H1 (cell line): ENCODE measurements around the gene WASF3. TPM values are rescaled to one million over a fixed set of nuclear protein-coding genes. Genes with fewer than 3 reads are reported as not detected.

Experiments used
- CTCF ChIA-PET: fragments of 300-600 bp; sonication (Branson Sonifier 250); formaldehyde crosslinking; loops from one replicate; lab custom pipeline; 2021; ENCODE audit not compliant: partially characterized antibody; lab: Charles Lee
- POLR2A ChIA-PET: fragments of 300-600 bp; sonication (Branson Sonifier 250); formaldehyde crosslinking; loops from one replicate; lab custom pipeline; 2021; ENCODE audit warnings: inconsistent platforms; ENCODE audit not compliant: partially characterized antibody; lab: Charles Lee
- DNase-seq, 2 experiments: peaks; one replicate each; pipeline versions ENCODE4 v3.0.0 to v3.0.0-alpha.2; 2010 to 2022; ENCODE audit warnings: low spot score in 2 of 2, low read depth in 1 of 2, mixed read lengths in 1 of 2
- FAIRE-seq: peaks from 2 replicates; lab custom pipeline; 2011; peaks lifted over from hg19 to GRCh38; lab: Jason Lieb, UNC
- H2AFZ ChIP-seq: 2 replicates; pipeline ENCODE4 v1.8.1; 2012; ENCODE audit warnings: low read length, inconsistent platforms
- H2AK5ac ChIP-seq: 2 replicates; pipeline ENCODE4 v1.6.1; 2013; ENCODE audit warnings: low read depth, low read length
- H2BK120ac ChIP-seq: replicated peaks from 2 replicates; pipeline ENCODE3; 2013; ENCODE audit warnings: low read depth, low read length, inconsistent platforms
- H2BK12ac ChIP-seq: 2 replicates; pipeline ENCODE4 v1.6.1; 2013; ENCODE audit warnings: low read depth, low read length
- H2BK15ac ChIP-seq: 2 replicates; pipeline ENCODE4 v1.6.1; 2013; ENCODE audit warnings: low read length
- H2BK20ac ChIP-seq: 2 replicates; pipeline ENCODE4 v1.6.1; 2013; ENCODE audit warnings: low read length
- H2BK5ac ChIP-seq: 2 replicates; pipeline ENCODE4 v1.6.1; 2013; ENCODE audit warnings: low read depth, low read length
- H3K14ac ChIP-seq: 2 replicates; pipeline ENCODE4 v1.6.1; 2013; ENCODE audit warnings: inconsistent platforms; ENCODE audit not compliant: insufficient read length
- H3K18ac ChIP-seq: 2 replicates; pipeline ENCODE4 v1.6.1; 2013; ENCODE audit warnings: low read length; ENCODE audit errors: extremely low read depth
- H3K23ac ChIP-seq: 2 replicates; pipeline ENCODE4 v1.6.1; 2013; ENCODE audit warnings: inconsistent platforms; ENCODE audit not compliant: insufficient read length
- H3K23me2 ChIP-seq: 2 replicates; pipeline ENCODE4 v1.6.1; 2013; ENCODE audit warnings: low read depth, low read length
- H3K27ac ChIP-seq: 2 replicates; pipeline ENCODE4 v1.6.1; 2011; ENCODE audit warnings: low read depth, low read length, inconsistent platforms
- H3K27me3 ChIP-seq, 4 experiments: replicated peaks in 1 of 4; 1 replicate in 1 of 4; 2 replicates in 3 of 4; pipeline versions ENCODE4 v1.6.1 to v1.8.1; 2011 to 2013; ENCODE audit warnings: low read length in 3 of 4, mild to moderate bottlenecking in 3 of 4, inconsistent platforms in 2 of 4, mixed read lengths in 2 of 4, moderate library complexity in 1 of 4; ENCODE audit not compliant: control insufficient read depth in 3 of 4, insufficient read depth in 3 of 4; ENCODE audit errors: extremely low read depth in 1 of 4
- H3K36me3 ChIP-seq, 4 experiments: 2 replicates each; pipeline versions ENCODE4 v1.6.1 to v1.8.1; 2011 to 2013; ENCODE audit warnings: mild to moderate bottlenecking in 4 of 4, low read length in 3 of 4, moderate library complexity in 2 of 4, control low read depth in 1 of 4, inconsistent platforms in 1 of 4; ENCODE audit not compliant: insufficient read depth in 4 of 4, control insufficient read depth in 2 of 4
- H3K4ac ChIP-seq: replicated peaks from 2 replicates; pipeline ENCODE3; 2013; ENCODE audit warnings: low read length, low read depth, mixed read lengths, inconsistent platforms; ENCODE audit not compliant: insufficient read length
- H3K4me1 ChIP-seq, 4 experiments: replicated peaks in 1 of 4; 1 replicate in 1 of 4; 2 replicates in 3 of 4; pipeline versions ENCODE4 v1.6.1 to v1.8.1; 2011 to 2013; ENCODE audit warnings: low read length in 3 of 4, inconsistent platforms in 2 of 4, mixed read lengths in 1 of 4; ENCODE audit not compliant: insufficient read depth in 4 of 4, control insufficient read depth in 3 of 4
- H3K4me2 ChIP-seq, 2 experiments: 2 replicates each; pipeline versions ENCODE4 v1.6.1 to v1.8.1; 2011 to 2013; ENCODE audit warnings: low read depth in 2 of 2, low read length in 2 of 2, control low read depth in 1 of 2, inconsistent platforms in 1 of 2, mild to moderate bottlenecking in 1 of 2; ENCODE audit not compliant: insufficient read depth in 1 of 2
- H3K4me3 ChIP-seq, 4 experiments: fragments of 200-600, 300-600 bp in 1 of 4; sonication (generic), shearing (Covaris generic), sonication (Bioruptor Twin) in 1 of 4; 2 replicates each; pipeline versions ENCODE4 v1.5.1 to v1.8.1; 2011 to 2016; ENCODE audit warnings: low read length in 4 of 4, low read depth in 3 of 4, control low read depth in 2 of 4, inconsistent platforms in 2 of 4, mild to moderate bottlenecking in 2 of 4, mixed read lengths in 1 of 4, moderate library complexity in 1 of 4; ENCODE audit not compliant: insufficient read depth in 2 of 4; ENCODE audit errors: extremely low read depth in 1 of 4
- H3K56ac ChIP-seq: replicated peaks from 2 replicates; pipeline ENCODE3; 2013; ENCODE audit warnings: low read depth, mild to moderate bottlenecking, mixed read lengths, low read length, inconsistent platforms; ENCODE audit not compliant: insufficient read length
- H3K79me1 ChIP-seq: 2 replicates; pipeline ENCODE4 v1.6.1; 2013; ENCODE audit warnings: low read depth, low read length, control low read depth
- H3K79me2 ChIP-seq, 2 experiments: 2 replicates each; pipeline versions ENCODE4 v1.6.1 to v1.8.1; 2012 to 2013; ENCODE audit warnings: low read length in 2 of 2, mild to moderate bottlenecking in 2 of 2, inconsistent platforms in 1 of 2; ENCODE audit not compliant: insufficient read depth in 2 of 2, control insufficient read depth in 1 of 2
- H3K9ac ChIP-seq, 4 experiments: replicated peaks in 1 of 4; 1 replicate in 1 of 4; 2 replicates in 3 of 4; pipeline versions ENCODE4 v1.6.1 to v1.8.1; 2011 to 2013; ENCODE audit warnings: low read depth in 3 of 4, low read length in 3 of 4, control low read depth in 2 of 4, mild to moderate bottlenecking in 2 of 4, moderate library complexity in 2 of 4, inconsistent platforms in 1 of 4; ENCODE audit errors: extremely low read depth in 1 of 4
- H3K9me3 ChIP-seq, 2 experiments: 2 replicates each; pipeline versions ENCODE4 v1.6.1 to v1.8.1; 2012 to 2013; ENCODE audit warnings: mild to moderate bottlenecking in 2 of 2, moderate library complexity in 2 of 2, control low read depth in 1 of 2, inconsistent platforms in 1 of 2, low read depth in 1 of 2, low read length in 1 of 2, mixed read lengths in 1 of 2; ENCODE audit not compliant: insufficient read depth in 2 of 2
- H4K20me1 ChIP-seq, 2 experiments: replicated peaks in 1 of 2; 2 replicates each; pipeline versions ENCODE3 to v1.8.1; 2011 to 2013; ENCODE audit warnings: inconsistent platforms in 2 of 2, low read length in 2 of 2, mild to moderate bottlenecking in 1 of 2; ENCODE audit not compliant: insufficient read depth in 2 of 2, control insufficient read depth in 1 of 2
- H4K5ac ChIP-seq: 2 replicates; pipeline ENCODE4 v1.6.1; 2013; ENCODE audit warnings: low read length, low read depth, mixed read lengths, inconsistent platforms; ENCODE audit not compliant: insufficient read length
- H4K8ac ChIP-seq: 2 replicates; pipeline ENCODE4 v1.8.0; 2013; ENCODE audit warnings: mild to moderate bottlenecking, moderate library complexity, low read length, inconsistent platforms; ENCODE audit not compliant: insufficient read depth; ENCODE audit errors: extremely low read depth
- H4K91ac ChIP-seq: replicated peaks from 2 replicates; pipeline ENCODE3; 2013; ENCODE audit warnings: low read length, mixed read lengths, inconsistent platforms; ENCODE audit not compliant: insufficient read length
- ATF3 ChIP-seq: IDR thresholded peaks from 2 replicates; pipeline ENCODE4 v1.6.1; 2011; ENCODE audit warnings: low read depth, mild to moderate bottlenecking, low read length; ENCODE audit not compliant: insufficient read depth
- CHD2 ChIP-seq: IDR thresholded peaks from 2 replicates; pipeline ENCODE4 v1.6.1; 2012; ENCODE audit warnings: low read length, improper control_type of control experiment
- EGR1 ChIP-seq: IDR thresholded peaks from 2 replicates; pipeline ENCODE4 v1.6.1; 2011; ENCODE audit warnings: low read depth, low read length, borderline replicate concordance
- GABPA ChIP-seq: IDR thresholded peaks from 2 replicates; pipeline ENCODE4 v1.6.1; 2011; ENCODE audit warnings: mild to moderate bottlenecking, low read length, moderate library complexity, borderline replicate concordance; ENCODE audit not compliant: insufficient read depth
- KDM4A ChIP-seq: IDR thresholded peaks from one replicate; pipeline ENCODE4 v1.7.1; 2012; ENCODE audit warnings: low read depth, mild to moderate bottlenecking, moderate library complexity, low read length, inconsistent platforms; ENCODE audit not compliant: severe bottlenecking
- MAFK ChIP-seq: IDR thresholded peaks from 2 replicates; pipeline ENCODE4 v1.6.1; 2012; ENCODE audit warnings: low read depth, mild to moderate bottlenecking, improper control_type of control experiment, low read length
- RAD21 ChIP-seq, 2 experiments: IDR thresholded peaks in 1 of 2; conservative IDR thresholded peaks in 1 of 2; 2 replicates each; pipeline ENCODE4 v1.6.1; 2011; ENCODE audit warnings: low read depth in 2 of 2, low read length in 2 of 2, improper control_type of control experiment in 1 of 2, inconsistent platforms in 1 of 2, mild to moderate bottlenecking in 1 of 2, moderate library complexity in 1 of 2
- RNF2 ChIP-seq: fragments of 200-900, 300-1000 bp; sonication (generic); IDR thresholded peaks from 2 replicates; pipeline ENCODE4 v1.7.1; 2016; ENCODE audit warnings: borderline replicate concordance, low read depth, mild to moderate bottlenecking, antibody characterized with exemption, low read length; ENCODE audit not compliant: poor library complexity, severe bottlenecking; ENCODE audit errors: missing control alignments
- WGBS, 2 experiments: shearing (Covaris generic) in 1 of 2; methylation state at CpG; one replicate each; pipeline versions ENCODE4 v1.1.6 to v1.1.7; 2013 to 2015; ENCODE audit warnings: low lambda C conversion rate in 2 of 2, mixed read lengths in 2 of 2, inconsistent platforms in 1 of 2, low coverage in 1 of 2, missing lambda C conversion rate in 1 of 2; ENCODE audit not compliant: insufficient replicate concordance in 2 of 2, insufficient coverage in 1 of 2, insufficient read length in 1 of 2; ENCODE audit errors: extremely low coverage in 1 of 2, missing lambda C conversion rate in 1 of 2; 5-methylcytosine and 5-hydroxymethylcytosine counted together
- polyA plus RNA-seq, 7 experiments: library from polyadenylated mRNA; depleted of rRNA in 3 of 7; stranded (reverse) in 5 of 7; unstranded in 2 of 7; fragments of >200 nt in 5 of 7; fragments of 200-250 nt in 2 of 7; gene quantifications; 1 replicate in 5 of 7; 2 replicates in 1 of 7; 4 replicates in 1 of 7; pipeline versions ENCODE4 v1.2.1 to v1.2.3, GENCODE V29; 2011 to 2013; ENCODE audit warnings: missing spikeins in 2 of 7, mixed read lengths in 2 of 7
- total RNA-seq: library from RNA; stranded (reverse); fragmentation: NEBNext Ultra II Directional; extraction: Animal tissue kit (Norgen Biotek cat#: 25700); gene quantifications from 2 replicates; pipeline ENCODE4 v1.2.1, GENCODE V29; 2021
- TF ChIP-seq, protein P1 (sequence below): IDR thresholded peaks from 2 replicates; pipeline ENCODE4 v1.6.1; 2011; ENCODE audit warnings: low read length, improper control_type of control experiment

WASF3 gene
- total and polyA plus RNA-seq, 2 of the 8 experiments (the other 6 are each of a cell fraction or from before 2014, with no cell fraction given), result 18.7 to 39.8 TPM

GRCh38 chr13:26686285-26686684, 128.8 kb downstream of the WASF3 start:
- no peak overlapping the region for H3K4me2 ChIP-seq

More at GRCh38 chr13:26686285-26686684, 128.8 kb downstream of the WASF3 start:
- H4K20me1 ChIP-seq, result no peaks in the 10 kb centered on the region
- H2BK120ac ChIP-seq, result no peak overlapping the region
- no peak overlapping the region for H4K5ac ChIP-seq
- no peak overlapping the region for H3K9ac ChIP-seq
- H3K56ac ChIP-seq, result no peak overlapping the region
- FAIRE-seq, result no peak
- H3K79me2 ChIP-seq, result no peaks in the 10 kb centered on the region
- no peak overlapping the region for H4K8ac ChIP-seq
- TF ChIP-seq RAD21 (IDR thresholded peaks at IDR 0.05 in 1 of 2, conservative IDR thresholded peaks at IDR 0.05 in 1 of 2; ENCODE audit: low read depth in 2 of 2, low read length in 2 of 2) (no peak), RNF2 (no peak), GABPA (no peak), MAFK (no peak), ATF3 (no peak), EGR1 (no peak), CHD2 (no peak), KDM4A (no peak)
- TF ChIP-seq, protein P1, sequence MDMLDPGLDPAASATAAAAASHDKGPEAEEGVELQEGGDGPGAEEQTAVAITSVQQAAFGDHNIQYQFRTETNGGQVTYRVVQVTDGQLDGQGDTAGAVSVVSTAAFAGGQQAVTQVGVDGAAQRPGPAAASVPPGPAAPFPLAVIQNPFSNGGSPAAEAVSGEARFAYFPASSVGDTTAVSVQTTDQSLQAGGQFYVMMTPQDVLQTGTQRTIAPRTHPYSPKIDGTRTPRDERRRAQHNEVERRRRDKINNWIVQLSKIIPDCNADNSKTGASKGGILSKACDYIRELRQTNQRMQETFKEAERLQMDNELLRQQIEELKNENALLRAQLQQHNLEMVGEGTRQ, result no peak
- H3K4me1 ChIP-seq, result no peaks in the 10 kb centered on the region
- POLR2A ChIA-PET, result no interaction called here
- H3K79me1 ChIP-seq, result no peaks in the 10 kb centered on the region
- no peak overlapping the region for H2AK5ac ChIP-seq
- H3K14ac ChIP-seq, result no peak overlapping the region
- no peak overlapping the region for H4K91ac ChIP-seq
- H3K18ac ChIP-seq, result no peak overlapping the region
- no peaks in the 10 kb centered on the region for H3K9me3 ChIP-seq
- no peak overlapping the region for H2BK20ac ChIP-seq
- no peaks in the 10 kb centered on the region for H3K27me3 ChIP-seq
- no peak overlapping the region for H2BK15ac ChIP-seq
- no peak for DNase-seq
- no peak overlapping the region for H3K23ac ChIP-seq
- no peak overlapping the region for H3K4ac ChIP-seq
- peaks cover 8 to 25% (median 13%) of the 10 kb centered on the region in 4 experiments; a peak in 7 of 8 replicates for H3K36me3 ChIP-seq
- H2AFZ ChIP-seq, result no peak overlapping the region
- H2BK5ac ChIP-seq, result no peak overlapping the region
- CTCF ChIA-PET, result interaction anchor here (1.0 kb wide), 1 partner anchor 502 kb away, joined by 3 read pairs; no protein-coding TSS in a partner anchor
- no peak overlapping the region for H3K27ac ChIP-seq
- no peaks in the 10 kb centered on the region for H3K23me2 ChIP-seq
- no peak overlapping the region for H2BK12ac ChIP-seq
- 92% methylated on average over 2 of the region's 2 CpGs; no CpG with 5 or more reads in 1 of the 2 experiments for WGBS, 2 experiments
- H3K4me3 ChIP-seq, result no peak overlapping the region
